Cardiac septum (tissue), 1 donor: Measurements from ENCODE around the gene TENT4A. TPM values are rescaled to one million over a fixed set of nuclear protein-coding genes. Genes with fewer than 3 reads are reported as not detected.

Experiments used
- DNase-seq: peaks from one replicate; pipeline ENCODE4 v3.0.0-alpha.2; 2020; ENCODE audit warnings: low spot score
- intact Hi-C: fragments of 100-400 bp; cut with DNase I; formaldehyde crosslinking; loops from one replicate; pipeline ENCODE4 v1.14.0; 2022
- total RNA-seq: library from RNA; stranded (reverse); fragmentation: NEBNext Ultra II Directional; extraction: Animal tissue kit (Norgen Biotek cat#: 25700); gene quantifications from one replicate; pipeline ENCODE4 v1.2.1, GENCODE V29; 2021
- donor health status: DM: no; HTN: no; CAD: no.

Gene TENT4A
- total RNA-seq, 1 donor from 2014 or later, result 18.4 TPM

DNA sequence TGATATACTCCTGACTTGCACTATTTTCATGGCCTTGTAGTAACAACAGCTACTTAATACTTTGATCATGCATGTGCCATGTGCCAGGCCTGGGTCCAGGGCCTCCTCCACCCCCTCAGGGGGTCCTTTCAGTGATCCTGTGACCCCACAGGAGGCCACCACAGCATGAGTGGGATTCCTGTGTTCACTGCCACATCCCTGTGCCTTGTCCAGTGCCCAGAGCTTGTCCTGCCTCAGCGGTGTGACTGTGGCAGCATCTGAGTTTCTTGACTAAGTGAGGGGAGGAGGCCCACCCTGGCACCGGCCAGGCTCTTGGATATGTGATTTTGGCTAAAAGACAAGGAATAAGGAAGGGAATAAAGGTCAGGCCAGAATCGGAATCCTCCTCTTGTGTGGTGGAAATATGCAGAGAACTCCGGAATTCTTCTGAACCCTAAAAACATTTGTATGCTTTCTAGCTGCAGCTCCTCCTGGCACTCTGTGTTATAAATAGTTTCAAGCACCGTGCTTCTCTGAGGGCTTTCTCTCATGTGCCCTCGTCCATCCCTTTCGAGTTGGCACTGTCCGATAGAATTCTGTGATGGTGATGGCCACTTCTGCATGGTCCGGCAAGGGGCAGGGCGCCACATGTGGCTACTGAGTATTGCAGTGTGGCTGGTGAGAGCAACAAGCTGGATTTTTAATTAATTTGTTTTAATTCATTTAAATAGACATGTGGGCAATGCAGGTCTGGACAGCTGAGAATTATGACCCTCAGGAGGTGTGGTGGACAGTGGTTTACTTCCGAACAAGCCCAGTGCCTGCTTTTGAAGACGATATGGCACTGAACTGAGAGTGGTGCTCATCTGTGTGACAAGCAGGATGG lies 31.8 kb downstream of the TENT4A start:
- intact Hi-C loops, result loop anchor here (2.0 to 10.0 kb wide), 3 partner anchors 112 to 1250 kb away; partner anchors contain the start of genes MED10, NSUN2 and SRD5A1
- no peak for DNase-seq

DNA sequence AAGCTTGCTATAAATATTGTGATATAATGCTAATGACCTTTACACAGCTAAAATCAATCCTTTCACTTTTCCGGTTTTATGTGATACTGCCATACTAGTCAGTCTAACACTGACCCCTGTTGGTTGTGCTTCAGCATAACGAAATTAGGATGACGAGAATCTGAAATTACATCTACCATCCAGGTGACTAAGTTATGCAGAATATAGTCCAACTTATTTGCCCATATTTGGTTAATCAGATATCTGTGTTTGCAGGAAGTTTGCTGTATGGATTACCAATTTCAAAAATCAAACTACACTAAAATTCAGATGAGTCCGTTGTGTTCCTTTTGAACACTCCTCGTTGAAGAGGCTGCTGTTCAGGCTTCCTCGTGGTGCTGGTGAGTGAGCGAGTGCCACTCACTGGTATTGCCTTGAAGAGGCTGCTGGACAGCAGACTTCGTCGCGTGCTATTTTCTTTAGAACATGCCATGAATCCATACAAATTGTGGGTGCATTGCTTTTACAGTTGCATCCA lies 32.5 kb downstream of the TENT4A start:
- intact Hi-C loops, result loop anchor here (2.0 to 10.0 kb wide), 3 partner anchors 113 to 1251 kb away; partner anchors contain the start of genes MED10, NSUN2 and SRD5A1
- no peak for DNase-seq

DNA sequence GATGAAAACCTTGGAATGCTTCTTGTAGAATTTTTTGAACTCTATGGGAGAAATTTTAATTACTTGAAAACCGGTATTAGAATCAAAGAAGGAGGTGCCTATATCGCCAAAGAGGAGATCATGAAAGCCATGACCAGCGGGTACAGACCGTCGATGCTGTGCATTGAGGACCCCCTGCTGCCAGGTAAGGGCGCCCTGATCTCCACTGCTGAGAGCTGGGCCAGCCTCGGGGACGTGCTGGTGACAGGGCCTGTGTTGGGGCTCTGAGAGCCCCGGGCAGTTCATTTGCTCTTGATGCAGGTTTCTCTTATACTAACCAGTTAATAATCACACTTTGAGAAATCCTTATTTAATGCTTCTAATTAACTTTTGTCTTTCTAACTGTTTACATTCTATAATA lies 33.0 kb downstream of the TENT4A start:
- DNase-seq, result no peak
- intact Hi-C loops, result loop anchor here (10.0 kb wide), 2 partner anchors 371 to 1251 kb away; partner anchors contain the start of gene MED10

DNA sequence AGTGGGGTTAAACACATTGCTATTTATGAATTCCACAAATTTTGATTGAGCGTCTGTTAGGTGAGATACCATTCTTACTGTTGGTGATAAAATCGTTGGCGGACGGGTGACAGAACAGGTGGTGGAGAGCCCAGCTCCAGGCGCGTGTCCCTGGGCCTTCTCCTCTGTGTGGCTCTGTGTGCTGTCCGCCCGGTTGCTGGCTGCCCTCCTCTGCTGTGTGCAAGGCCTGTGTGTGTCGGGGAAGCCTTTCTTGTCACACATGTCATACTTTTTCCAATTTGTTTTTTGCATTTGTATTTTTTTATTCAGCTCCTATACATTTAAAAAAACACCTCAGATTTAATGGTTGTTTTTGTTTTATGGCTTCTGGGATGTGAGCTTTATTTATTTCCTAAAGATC lies 33.9 kb downstream of the TENT4A start:
- DNase-seq, result no peak
- intact Hi-C loops, result loop anchor here (10.0 kb wide), 2 partner anchors 372 to 1252 kb away; partner anchors contain the start of gene MED10

DNA sequence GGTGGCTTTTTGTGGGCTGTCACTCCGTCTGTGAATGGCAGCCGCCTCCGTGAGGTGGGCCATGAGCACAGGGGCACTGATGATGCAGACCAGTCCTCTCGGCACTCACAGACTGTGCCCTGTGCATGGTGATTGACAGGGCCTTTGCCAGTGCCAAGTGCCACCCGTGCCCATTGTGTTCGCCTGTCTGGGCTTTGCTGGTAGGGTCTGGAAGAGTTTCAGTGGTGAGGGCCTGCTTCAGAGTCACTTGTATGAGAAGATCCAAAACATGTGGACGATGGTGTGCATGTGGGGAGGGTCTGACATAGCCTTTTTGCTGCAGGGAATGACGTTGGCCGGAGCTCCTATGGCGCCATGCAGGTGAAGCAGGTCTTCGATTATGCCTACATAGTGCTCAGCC lies 34.9 kb downstream of the TENT4A start:
- intact Hi-C loops, result loop anchor here (10.0 kb wide), 2 partner anchors 373 to 1253 kb away; partner anchors contain the start of gene MED10
- no peak for DNase-seq

DNA sequence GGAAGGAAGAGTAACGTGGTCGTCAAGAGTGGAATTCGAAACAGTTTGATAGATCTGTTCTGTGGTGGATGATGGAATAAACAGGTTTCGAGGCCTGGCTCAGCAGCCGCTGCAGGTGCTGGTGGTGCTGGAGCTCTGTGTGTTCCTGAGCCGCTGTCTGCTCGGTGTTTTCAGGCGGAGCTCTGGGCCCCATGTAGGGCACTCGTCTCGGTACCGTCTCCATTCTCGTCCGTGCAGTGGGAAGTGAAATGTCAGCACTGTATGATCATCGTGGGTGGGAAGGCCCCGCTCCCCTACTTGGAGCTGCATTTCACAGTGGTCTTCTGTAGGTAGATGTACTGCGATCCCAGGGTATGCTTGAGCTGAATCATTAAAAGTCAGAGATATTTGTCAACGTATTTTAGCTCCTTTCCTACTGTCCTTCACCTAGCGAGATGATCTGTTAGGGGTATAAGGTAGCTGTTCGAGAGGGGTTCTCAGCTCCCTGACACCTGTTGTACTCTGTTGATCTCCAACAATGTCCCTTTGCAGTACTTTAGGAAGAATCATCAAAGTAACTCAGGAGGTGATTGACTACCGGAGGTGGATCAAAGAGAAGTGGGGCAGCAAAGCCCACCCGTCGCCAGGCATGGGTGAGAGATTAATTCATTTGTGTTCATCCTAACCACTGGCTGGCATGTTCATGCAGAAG lies 35.9 kb downstream of the TENT4A start:
- DNase-seq, result no peak
- intact Hi-C loops, result loop anchor here (10.0 kb wide), 2 partner anchors 374 to 1254 kb away; partner anchors contain the start of gene MED10

DNA sequence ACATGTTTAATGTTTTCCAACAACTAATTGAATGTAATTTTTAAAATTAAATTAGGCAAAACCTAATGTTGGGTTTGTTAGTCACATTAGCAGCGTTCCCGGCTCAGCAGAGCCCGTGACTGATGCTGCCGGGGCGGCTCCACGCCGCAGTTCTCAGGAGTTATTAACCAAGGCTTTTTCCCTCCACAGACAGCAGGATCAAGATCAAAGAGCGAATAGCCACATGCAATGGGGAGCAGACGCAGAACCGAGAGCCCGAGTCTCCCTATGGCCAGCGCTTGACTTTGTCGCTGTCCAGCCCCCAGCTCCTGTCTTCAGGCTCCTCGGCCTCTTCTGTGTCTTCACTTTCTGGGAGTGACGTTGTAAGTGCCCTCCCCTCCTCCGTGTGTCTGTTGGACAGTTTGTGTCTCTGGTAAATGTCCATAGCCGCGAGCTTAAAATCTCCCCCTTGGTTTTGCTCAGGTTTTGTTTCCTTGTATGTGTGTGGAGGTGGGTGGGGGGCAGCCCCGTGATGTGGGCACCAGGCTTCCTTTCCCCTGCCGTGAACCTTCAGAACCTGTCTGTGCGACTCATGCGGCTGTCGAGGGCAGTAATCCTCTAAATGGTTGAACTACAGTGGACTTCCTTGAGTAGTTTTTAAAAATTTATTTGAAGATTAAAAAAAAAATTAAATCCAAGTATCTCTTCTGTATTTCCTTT lies 37.1 kb downstream of the TENT4A start:
- no peak for DNase-seq
- intact Hi-C loops, result loop anchor here (10.0 kb wide), 1 partner anchor 55 kb away; no protein-coding TSS in a partner anchor

DNA sequence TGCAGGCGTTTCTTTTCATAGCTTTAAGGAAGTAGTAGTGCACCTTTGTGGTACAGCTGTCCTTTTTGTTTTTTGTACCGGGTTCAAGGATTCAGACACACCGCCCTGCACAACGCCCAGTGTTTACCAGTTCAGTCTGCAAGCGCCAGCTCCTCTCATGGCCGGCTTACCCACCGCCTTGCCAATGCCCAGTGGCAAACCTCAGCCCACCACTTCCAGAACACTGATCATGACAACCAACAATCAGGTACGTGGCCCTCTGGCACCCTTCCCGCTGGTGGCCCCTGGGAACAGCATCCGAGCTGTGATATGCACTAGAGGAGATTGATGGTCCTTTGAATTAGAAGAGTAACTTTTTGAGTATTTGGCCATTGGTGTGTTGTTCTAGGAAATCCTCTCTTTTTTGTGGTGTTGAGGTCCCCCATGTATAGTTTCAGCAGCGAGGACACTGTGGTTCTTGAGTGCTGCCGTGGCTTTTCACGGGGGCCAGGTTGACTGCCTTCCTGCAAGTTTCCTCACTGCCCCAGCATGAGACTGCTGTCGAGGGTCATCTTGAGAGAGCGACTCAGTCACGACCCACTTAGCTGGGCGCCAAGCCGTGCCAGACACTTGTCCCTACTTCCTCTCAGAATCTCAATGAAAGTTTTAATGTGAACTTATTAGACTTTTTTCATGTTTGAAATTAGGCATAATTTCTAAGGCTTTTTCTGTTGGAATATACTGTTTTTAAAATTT lies 37.9 kb downstream of the TENT4A start:
- no peak for DNase-seq
- intact Hi-C loops, result loop anchor here (10.0 kb wide), 1 partner anchor 56 kb away; no protein-coding TSS in a partner anchor

DNA sequence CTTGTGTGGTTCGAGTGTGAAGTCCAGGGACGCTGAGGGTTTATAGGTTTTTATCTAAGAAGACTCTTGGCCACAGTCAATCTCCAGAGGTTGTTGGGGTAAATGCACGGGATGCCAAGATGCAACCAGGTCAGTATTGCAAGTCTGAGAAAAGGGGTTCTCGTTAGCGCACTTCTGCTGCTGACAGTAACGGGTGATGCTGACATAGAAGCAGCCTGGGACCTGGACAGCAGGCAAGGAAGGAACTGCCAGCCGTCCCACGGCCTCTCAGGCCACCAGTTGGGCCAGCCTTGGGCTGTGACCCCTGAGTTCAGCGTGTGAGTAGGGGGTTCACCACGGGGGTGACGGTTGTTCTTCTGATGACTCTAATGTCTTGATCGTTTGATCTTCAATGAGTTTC lies 39.0 kb downstream of the TENT4A start:
- intact Hi-C loops, result loop anchor here (10.0 kb wide), 1 partner anchor 57 kb away; no protein-coding TSS in a partner anchor
- DNase-seq, result no peak

DNA sequence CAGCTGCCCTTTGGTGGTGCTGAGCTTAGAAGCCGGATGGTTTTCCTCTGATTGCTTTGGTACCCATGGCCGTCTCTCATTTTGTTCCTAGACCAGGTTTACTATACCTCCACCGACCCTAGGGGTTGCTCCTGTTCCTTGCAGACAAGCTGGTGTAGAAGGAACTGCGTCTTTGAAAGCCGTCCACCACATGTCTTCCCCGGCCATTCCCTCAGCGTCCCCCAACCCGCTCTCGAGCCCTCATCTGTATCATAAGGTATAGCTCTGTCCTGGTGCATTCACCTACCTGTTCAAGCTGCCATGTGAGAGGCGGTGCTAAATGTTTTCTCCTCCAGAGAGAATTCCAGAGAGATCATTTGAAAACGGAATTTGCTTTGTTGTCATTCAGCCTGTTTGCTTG lies 39.5 kb downstream of the TENT4A start:
- DNase-seq, result no peak
- intact Hi-C loops, result loop anchor here (10.0 kb wide), 1 partner anchor 58 kb away; no protein-coding TSS in a partner anchor

DNA sequence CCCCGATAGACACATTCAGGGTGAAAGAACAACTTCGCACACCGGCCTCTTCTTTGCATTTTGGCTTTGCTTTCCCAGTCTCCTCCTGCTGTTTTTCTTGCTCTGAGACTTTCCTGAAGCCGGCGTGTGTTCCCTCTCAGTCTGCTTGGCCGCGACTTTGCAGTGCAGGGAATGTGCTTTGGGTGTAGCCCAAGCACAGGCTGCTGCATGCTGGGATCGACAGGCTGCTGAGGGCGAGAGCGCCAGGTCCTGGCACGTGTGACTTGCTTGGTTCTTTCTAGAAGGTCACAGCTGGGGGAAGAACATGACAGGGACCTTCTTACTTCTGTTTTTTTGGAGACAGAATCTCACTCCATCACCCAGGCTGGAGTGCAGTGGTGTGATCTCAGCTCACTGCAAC lies 40.6 kb downstream of the TENT4A start:
- intact Hi-C loops, result loop anchor here (10.0 kb wide), 1 partner anchor 59 kb away; no protein-coding TSS in a partner anchor
- DNase-seq, result no peak

DNA sequence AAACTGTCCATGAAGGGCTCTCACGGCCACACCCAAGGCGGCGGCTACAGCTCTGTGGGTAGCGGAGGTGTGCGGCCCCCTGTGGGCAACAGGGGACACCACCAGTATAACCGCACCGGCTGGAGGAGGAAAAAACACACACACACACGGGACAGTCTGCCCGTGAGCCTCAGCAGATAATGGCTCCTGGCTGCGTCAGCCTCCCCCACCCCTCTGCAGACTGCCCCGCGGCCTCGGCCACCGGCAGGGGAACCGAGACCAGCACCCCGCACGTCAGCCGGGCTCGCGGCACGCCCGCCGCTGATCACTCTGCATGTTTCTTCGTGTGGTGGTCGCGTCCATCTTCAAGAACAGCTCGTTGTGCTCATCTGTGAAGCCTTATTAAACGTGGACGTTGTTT lies 41.5 kb downstream of the TENT4A start:
- no peak for DNase-seq
- intact Hi-C loops, result loop anchor here (10.0 kb wide), 1 partner anchor 60 kb away; no protein-coding TSS in a partner anchor

DNA sequence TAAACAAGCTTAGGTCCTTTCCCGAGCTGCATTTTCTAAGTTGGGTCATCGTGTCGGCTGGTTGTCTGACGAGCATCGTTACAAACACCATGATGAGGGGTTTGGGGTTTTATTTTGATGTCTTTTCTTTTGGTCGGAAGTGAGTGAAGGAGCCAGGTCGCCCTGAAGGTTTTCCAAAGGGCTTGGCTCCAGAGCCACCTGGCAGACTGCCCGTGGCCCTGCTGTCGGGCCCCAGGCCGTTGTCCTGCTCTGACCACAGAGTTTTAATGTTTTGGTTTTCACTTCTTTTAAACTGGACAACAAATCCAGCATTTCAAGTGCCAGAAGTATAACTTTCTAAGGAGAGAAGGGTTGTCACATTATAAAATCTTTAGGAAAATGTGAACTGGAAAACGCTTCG lies 42.3 kb downstream of the TENT4A start:
- intact Hi-C loops, result loop anchor here (10.0 kb wide), 1 partner anchor 61 kb away; no protein-coding TSS in a partner anchor
- DNase-seq, result no peak

DNA sequence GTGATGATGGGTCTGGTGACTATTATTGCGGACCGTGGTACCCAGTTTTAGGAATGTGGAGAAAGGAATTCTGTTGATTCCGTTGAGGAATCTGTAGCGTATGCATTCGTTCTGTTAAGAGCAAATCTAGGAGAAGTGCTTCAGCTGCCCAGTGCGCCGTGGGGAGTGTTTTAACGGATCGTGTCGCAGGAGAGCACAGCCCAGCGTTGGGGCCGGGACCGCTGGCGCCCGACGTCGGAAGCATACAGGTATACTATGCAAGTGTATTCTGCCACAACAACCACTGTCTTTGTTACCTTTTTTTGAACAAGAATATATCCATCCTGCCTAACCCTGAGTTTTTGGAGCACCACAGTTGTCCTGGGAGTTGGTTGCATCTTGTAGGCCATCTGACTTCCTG lies 42.7 kb downstream of the TENT4A start:
- no peak for DNase-seq
- intact Hi-C loops, result loop anchor here (10.0 kb wide), 1 partner anchor 61 kb away; no protein-coding TSS in a partner anchor

DNA sequence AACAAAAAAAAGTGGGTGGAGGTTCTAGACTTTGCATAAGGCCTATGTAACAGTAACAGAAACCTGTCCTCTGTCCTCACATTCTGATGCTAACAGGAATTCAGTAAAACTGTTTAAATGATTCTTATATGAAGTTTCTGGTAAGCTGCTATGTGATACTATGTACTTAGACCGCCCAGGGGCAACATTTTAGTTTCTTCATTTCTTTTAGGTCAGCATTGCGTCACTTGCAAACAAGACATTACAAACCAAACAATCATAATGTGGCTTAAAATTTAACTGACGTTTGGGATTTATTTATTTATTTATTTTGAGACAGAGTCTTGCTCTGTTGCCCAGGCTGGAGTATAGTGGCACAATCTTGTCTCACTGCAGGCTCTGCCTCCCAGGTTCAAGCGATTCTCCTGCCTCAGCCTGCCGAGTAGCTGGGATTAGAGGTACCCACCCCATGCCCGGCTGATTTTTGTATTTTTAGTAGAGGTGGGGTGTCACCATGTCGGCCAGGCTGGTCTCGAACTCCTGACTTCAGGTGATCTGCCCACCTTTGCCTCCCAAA lies 44.3 kb downstream of the TENT4A start:
- no peak for DNase-seq
- intact Hi-C loops, result loop anchor here (10.0 kb wide), 1 partner anchor 63 kb away; no protein-coding TSS in a partner anchor

DNA sequence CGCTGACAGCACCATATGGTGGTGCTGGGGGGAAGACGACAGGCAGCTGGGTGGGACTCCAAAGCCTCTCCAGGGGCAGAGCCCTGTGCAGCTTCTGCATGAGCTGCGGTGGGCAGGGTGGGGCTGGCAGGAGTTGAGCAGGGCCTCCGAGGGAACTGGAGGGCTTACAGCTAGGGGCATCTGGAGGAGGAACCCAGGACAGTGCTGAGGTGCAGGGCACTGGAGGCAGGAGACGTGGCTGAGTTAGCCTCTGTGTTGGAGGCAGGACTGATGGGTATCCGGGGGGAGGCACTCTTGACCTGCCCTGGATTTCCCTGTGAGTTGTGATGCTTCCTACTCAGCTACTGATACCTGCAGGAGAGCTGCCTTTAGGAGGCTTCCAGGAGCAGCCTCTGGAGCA lies 45.0 kb downstream of the TENT4A start:
- intact Hi-C loops, result loop anchor here (10.0 kb wide), 1 partner anchor 63 kb away; no protein-coding TSS in a partner anchor
- DNase-seq, result no peak

DNA sequence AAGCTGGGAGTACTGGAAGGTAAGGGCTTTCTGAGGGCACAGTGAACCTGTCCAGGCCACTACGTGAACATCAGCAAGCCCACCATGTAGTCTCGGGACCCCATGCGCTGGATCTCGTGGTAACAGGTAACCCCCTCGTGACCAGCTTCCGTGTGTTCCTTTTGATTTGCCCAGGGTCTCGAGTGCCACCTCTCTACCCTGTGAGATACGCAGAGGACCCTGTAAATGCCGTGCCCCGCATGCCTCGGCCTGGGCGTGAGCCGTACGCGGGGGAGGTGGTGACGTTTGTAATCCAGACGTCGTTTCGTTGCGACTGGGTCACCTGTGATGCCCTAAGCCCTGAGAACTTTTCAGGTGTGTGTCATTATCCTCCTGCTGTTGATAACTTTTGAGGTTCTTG lies 45.5 kb downstream of the TENT4A start:
- DNase-seq, result no peak
- intact Hi-C loops, result loop anchor here (10.0 kb wide), 1 partner anchor 64 kb away; no protein-coding TSS in a partner anchor

DNA sequence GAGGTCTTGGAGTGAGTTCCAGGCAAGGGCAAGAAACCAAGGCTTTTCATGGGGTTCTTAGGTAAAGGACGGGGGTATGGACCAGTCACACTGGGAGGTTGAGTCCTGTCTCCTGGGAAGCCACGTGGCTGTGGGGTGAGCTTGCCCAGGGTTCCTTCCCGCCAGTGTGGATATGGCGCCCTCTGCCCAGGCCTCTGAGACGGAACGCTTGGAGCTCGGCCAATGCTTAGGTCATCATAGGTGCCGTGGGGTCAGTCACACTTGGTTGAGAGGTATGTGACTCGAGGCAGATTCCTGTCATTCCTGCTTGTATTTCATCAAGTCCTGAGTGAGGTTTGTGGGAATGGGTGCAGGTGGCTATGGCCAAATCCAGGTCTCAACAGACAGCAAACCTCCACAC lies 46.2 kb downstream of the TENT4A start:
- intact Hi-C loops, result loop anchor here (10.0 kb wide), 1 partner anchor 65 kb away; no protein-coding TSS in a partner anchor
- no peak for DNase-seq
